Measurements from ENCODE around the gene ACY1. TPM values are rescaled to one million over a fixed set of nuclear protein-coding genes. Genes with fewer than 3 reads are reported as not detected.

Gene ACY1
- total RNA-seq, 1 donor from 2014 or later = 26.7 TPM

- POLR2A ChIA-PET = no interaction called here
- no peak overlapping the region for H3K4me3 Mint-ChIP-seq
- H3K4me1 Mint-ChIP-seq = peaks cover 8% of the 10 kb centered on the region
- H3K27me3 Mint-ChIP-seq = peaks cover 3% of the 10 kb centered on the region
- CTCF ChIA-PET = no interaction called here
- ATAC-seq (ENCODE audit: low read depth) (no peak), DNase-seq (no peak)
- intact Hi-C loops (cut with micrococcal nuclease) = no loop called here
- peaks cover 3% of the 10 kb centered on the region for H3K36me3 Mint-ChIP-seq (ENCODE audit: low read depth)
- H3K9me3 Mint-ChIP-seq = no peaks in the 10 kb centered on the region
- TF ChIP-seq CTCF (IDR thresholded peaks at IDR 0.05) = no peak
- H3K27ac Mint-ChIP-seq = no peak overlapping the region
Measured at GRCh38 chr3:51947215-51947900, 36.0 kb upstream of the ACY1 start.

DNA sequence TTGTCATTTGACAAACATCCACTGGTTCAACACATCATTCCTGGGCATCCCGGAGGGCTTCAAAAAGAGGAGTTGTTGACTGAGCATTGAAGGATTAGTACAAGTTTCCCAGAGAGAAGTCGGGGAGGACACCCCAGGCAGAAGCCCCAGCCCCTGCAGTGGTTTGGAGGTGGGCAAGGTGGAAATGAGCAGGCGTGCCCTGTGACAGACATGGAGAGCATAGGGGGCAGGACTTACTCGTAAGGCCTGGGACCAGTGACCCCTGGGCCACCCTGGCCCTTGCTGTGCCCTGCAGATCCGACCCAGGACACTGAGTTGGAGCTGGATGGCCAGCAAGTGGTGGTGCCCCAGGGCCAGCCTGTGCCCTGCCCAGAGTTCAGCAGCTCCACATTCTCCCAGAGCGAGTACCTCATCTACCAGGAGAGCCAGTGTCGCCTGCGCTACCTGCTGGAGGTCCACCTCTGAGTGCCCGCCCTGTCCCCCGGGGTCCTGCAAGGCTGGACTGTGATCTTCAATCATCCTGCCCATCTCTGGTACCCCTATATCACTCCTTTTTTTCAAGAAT, 35.2 kb upstream of the ACY1 start:
- Mint-ChIP-seq H3K27ac (no peak overlapping the region), H3K4me1 (peaks cover under 1% of the 10 kb centered on the region), H3K27me3 (peaks cover 7% of the 10 kb centered on the region), H3K4me3 (no peak overlapping the region), H3K36me3 (ENCODE audit: low read depth) (peaks cover 3% of the 10 kb centered on the region), H3K9me3 (no peaks in the 10 kb centered on the region)
- CTCF ChIA-PET = no interaction called here
- TF ChIP-seq CTCF (IDR thresholded peaks at IDR 0.05) = no peak
- intact Hi-C loops (cut with micrococcal nuclease) = no loop called here
- POLR2A ChIA-PET = no interaction called here
- DNase-seq (no peak), ATAC-seq (ENCODE audit: low read depth) (no peak)

DNA sequence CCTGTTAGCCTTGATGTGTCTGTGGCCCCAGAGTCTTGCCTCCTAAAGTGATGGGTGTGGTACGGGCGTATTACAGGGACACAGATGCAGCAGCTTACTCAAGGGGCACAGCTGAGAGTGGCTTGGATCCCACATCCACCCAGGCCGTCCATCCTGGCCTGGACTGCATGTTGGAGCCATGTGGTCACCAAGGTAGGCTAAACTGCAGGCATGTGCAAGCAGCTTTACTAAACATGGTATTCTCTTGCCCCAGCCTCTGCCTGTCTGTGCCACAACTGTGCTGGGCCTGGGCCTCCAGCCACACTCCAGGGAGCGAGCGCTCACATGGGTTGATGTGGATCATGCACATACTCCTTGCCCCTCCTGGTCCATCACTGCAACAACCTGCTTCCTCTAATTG, 34.2 kb upstream of the ACY1 start:
- Mint-ChIP-seq H3K4me1 (no peaks in the 10 kb centered on the region), H3K9me3 (no peaks in the 10 kb centered on the region), H3K4me3 (no peak overlapping the region), H3K27me3 (peaks cover 16% of the 10 kb centered on the region), H3K27ac (no peak overlapping the region), H3K36me3 (ENCODE audit: low read depth) (peaks cover 3% of the 10 kb centered on the region)
- no peak for ATAC-seq (ENCODE audit: low read depth)
- CTCF ChIA-PET = no interaction called here
- DNase-seq = no peak
- POLR2A ChIA-PET = no interaction called here
- TF ChIP-seq CTCF (IDR thresholded peaks at IDR 0.05) = no peak
- intact Hi-C loops (cut with micrococcal nuclease) = no loop called here

DNA sequence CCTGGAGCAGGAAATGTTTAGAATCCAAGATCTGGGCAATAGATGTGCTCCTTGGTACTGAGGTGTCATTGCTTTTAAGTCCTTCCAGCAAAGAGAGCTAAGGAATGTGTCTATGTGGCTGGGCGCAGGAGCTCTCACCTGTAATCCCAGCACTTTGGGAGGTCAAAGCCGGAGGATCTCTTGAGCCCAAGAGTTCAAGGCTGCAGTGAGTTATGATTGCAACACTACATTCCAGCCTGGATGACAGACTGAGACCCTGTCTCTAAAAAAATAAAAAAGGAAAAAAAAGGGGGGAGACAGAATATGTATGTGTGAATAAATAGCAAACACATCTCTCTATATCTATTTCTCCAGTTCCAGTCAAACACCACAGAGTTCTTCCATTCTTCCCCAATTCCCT, 32.4 kb upstream of the ACY1 start:
- Mint-ChIP-seq H3K9me3 (no peaks in the 10 kb centered on the region), H3K36me3 (ENCODE audit: low read depth) (peaks cover 3% of the 10 kb centered on the region), H3K4me3 (no peak overlapping the region), H3K27ac (no peak overlapping the region), H3K4me1 (peaks cover 2% of the 10 kb centered on the region), H3K27me3 (peaks cover 19% of the 10 kb centered on the region)
- no peak for DNase-seq
- intact Hi-C loops (cut with micrococcal nuclease) = no loop called here
- no peak for TF ChIP-seq CTCF (IDR thresholded peaks at IDR 0.05)
- no peak for ATAC-seq (ENCODE audit: low read depth)
- POLR2A ChIA-PET = no interaction called here
- CTCF ChIA-PET = no interaction called here

- Mint-ChIP-seq H3K27ac (no peak overlapping the region), H3K36me3 (ENCODE audit: low read depth) (no peaks in the 10 kb centered on the region), H3K4me1 (peaks cover 2% of the 10 kb centered on the region), H3K9me3 (no peaks in the 10 kb centered on the region), H3K4me3 (no peak overlapping the region), H3K27me3 (peaks cover 19% of the 10 kb centered on the region)
- ATAC-seq (ENCODE audit: low read depth) (no peak), DNase-seq (no peak)
- intact Hi-C loops (cut with micrococcal nuclease) = no loop called here
- CTCF ChIA-PET = no interaction called here
- TF ChIP-seq CTCF (IDR thresholded peaks at IDR 0.05) = no peak
- POLR2A ChIA-PET = no interaction called here
Measured at GRCh38 chr3:51953445-51953844, 29.9 kb upstream of the ACY1 start.

Data from activated B cell treated with CpG ODN at 0.5 μM for 24 hours (primary cell).